H9 (cell line): ENCODE data around the gene BAG5. TPM values are rescaled to one million over a fixed set of nuclear protein-coding genes. Genes with fewer than 3 reads are reported as not detected.

ENCODE experiments used
- DNase-seq: peaks from one replicate; pipeline ENCODE4 v3.0.0-alpha.2; 2017
- H2AFZ ChIP-seq: one replicate; pipeline ENCODE4 v1.6.1; 2013; ENCODE audit warnings: mild to moderate bottlenecking, low read length, control low read depth, moderate library complexity
- H2AK5ac ChIP-seq: 2 replicates; pipeline ENCODE4 v1.6.1; 2013; ENCODE audit warnings: low read length, control low read depth, mixed read lengths; ENCODE audit not compliant: insufficient read length
- H2BK120ac ChIP-seq: one replicate; pipeline ENCODE4 v1.6.1; 2013; ENCODE audit warnings: low read depth, mild to moderate bottlenecking, low read length, control low read depth, inconsistent platforms; ENCODE audit not compliant: poor library complexity, severe bottlenecking
- H2BK12ac ChIP-seq: 2 replicates; pipeline ENCODE4 v1.6.1; 2013; ENCODE audit warnings: low read length, control low read depth, mixed read lengths, low read depth; ENCODE audit not compliant: insufficient read length
- H2BK15ac ChIP-seq: 2 replicates; pipeline ENCODE4 v1.6.1; 2013; ENCODE audit warnings: low read depth, low read length, control low read depth
- H2BK20ac ChIP-seq: one replicate; pipeline ENCODE4 v1.6.1; 2013; ENCODE audit warnings: low read depth, mild to moderate bottlenecking, low read length, control low read depth, inconsistent platforms; ENCODE audit not compliant: poor library complexity, severe bottlenecking
- H2BK5ac ChIP-seq: 2 replicates; pipeline ENCODE4 v1.6.1; 2013; ENCODE audit warnings: low read length, control low read depth, mixed read lengths; ENCODE audit not compliant: insufficient read length
- H3K14ac ChIP-seq: 2 replicates; pipeline ENCODE4 v1.6.1; 2013; ENCODE audit warnings: low read length, control low read depth; ENCODE audit not compliant: insufficient read depth
- H3K18ac ChIP-seq: 2 replicates; pipeline ENCODE4 v1.6.1; 2013; ENCODE audit warnings: low read depth, mild to moderate bottlenecking, mixed read lengths, low read length, control low read depth; ENCODE audit not compliant: insufficient read length
- H3K23ac ChIP-seq: 2 replicates; pipeline ENCODE4 v1.6.1; 2013; ENCODE audit warnings: low read length, control low read depth, mixed read lengths, low read depth; ENCODE audit not compliant: insufficient read length
- H3K23me2 ChIP-seq: 2 replicates; pipeline ENCODE4 v1.6.1; 2013; ENCODE audit warnings: low read depth, mild to moderate bottlenecking, mixed read lengths, low read length, control low read depth; ENCODE audit not compliant: insufficient read length, poor library complexity, severe bottlenecking
- H3K27ac ChIP-seq: 2 replicates; pipeline ENCODE4 v1.5.1; 2013; ENCODE audit warnings: low read length, control low read depth, mixed read lengths, low read depth; ENCODE audit not compliant: insufficient read length
- H3K27me3 ChIP-seq: 2 replicates; pipeline ENCODE4 v1.6.1; 2013; ENCODE audit warnings: low read length, control low read depth, inconsistent platforms; ENCODE audit not compliant: insufficient read depth
- H3K4ac ChIP-seq: 2 replicates; pipeline ENCODE4 v1.6.1; 2013; ENCODE audit warnings: low read depth, mild to moderate bottlenecking, control low read depth, inconsistent platforms, low read length, moderate library complexity
- H3K4me1 ChIP-seq: 2 replicates; pipeline ENCODE4 v1.6.1; 2013; ENCODE audit warnings: low read length, control low read depth, inconsistent platforms; ENCODE audit not compliant: insufficient read depth
- H3K4me2 ChIP-seq: 2 replicates; pipeline ENCODE4 v1.6.1; 2013; ENCODE audit warnings: low read length, control low read depth, mixed read lengths; ENCODE audit not compliant: insufficient read length, insufficient read depth
- H3K56ac ChIP-seq: 2 replicates; pipeline ENCODE4 v1.6.1; 2013; ENCODE audit warnings: low read depth, mild to moderate bottlenecking, mixed read lengths, low read length, control low read depth; ENCODE audit not compliant: insufficient read length
- H3K79me1 ChIP-seq: 2 replicates; pipeline ENCODE4 v1.6.1; 2013; ENCODE audit warnings: low read depth, mild to moderate bottlenecking, moderate library complexity, low read length, control low read depth, inconsistent platforms; ENCODE audit not compliant: insufficient read depth, poor library complexity, severe bottlenecking
- H3K79me2 ChIP-seq: 2 replicates; pipeline ENCODE4 v1.6.1; 2013; ENCODE audit warnings: low read length, control low read depth, inconsistent platforms; ENCODE audit not compliant: insufficient read depth
- H3K9ac ChIP-seq: 2 replicates; pipeline ENCODE4 v1.6.1; 2013; ENCODE audit warnings: low read length, control low read depth, mixed read lengths; ENCODE audit not compliant: insufficient read length; ENCODE audit errors: extremely low read depth
- H3K9me3 ChIP-seq: one replicate; pipeline ENCODE4 v1.6.1; 2013; ENCODE audit warnings: low read depth, low read length, inconsistent platforms; ENCODE audit not compliant: control insufficient read depth
- H3T11ph ChIP-seq: one replicate; pipeline ENCODE4 v1.6.1; 2013; ENCODE audit warnings: mild to moderate bottlenecking, low read length, control low read depth, inconsistent platforms
- H4K20me1 ChIP-seq: one replicate; pipeline ENCODE4 v1.6.1; 2013; ENCODE audit not compliant: control insufficient read depth, insufficient read length, insufficient read depth
- H4K5ac ChIP-seq: 2 replicates; pipeline ENCODE4 v1.6.1; 2013; ENCODE audit warnings: low read depth, mild to moderate bottlenecking, mixed read lengths, low read length, control low read depth; ENCODE audit not compliant: insufficient read length
- H4K8ac ChIP-seq: replicated peaks from 2 replicates; pipeline ENCODE4 v1.6.1; 2013; ENCODE audit warnings: low read length, control low read depth, mixed read lengths, low read depth; ENCODE audit not compliant: insufficient read length
- H4K91ac ChIP-seq: 2 replicates; pipeline ENCODE4 v1.6.1; 2013; ENCODE audit warnings: low read depth, mild to moderate bottlenecking, moderate library complexity, mixed read lengths, low read length, control low read depth; ENCODE audit not compliant: insufficient read length
- H3K27ac Mint-ChIP-seq, 3 experiments: 2 replicates in 2 of 3; 3 replicates in 1 of 3; pipeline ENCODE4 v1.8.0; 2020 to 2021; ENCODE audit warnings: mixed read lengths in 3 of 3, mild to moderate bottlenecking in 1 of 3, moderate library complexity in 1 of 3
- H3K27me3 Mint-ChIP-seq: 2 replicates; pipeline ENCODE4 v1.8.0; 2021; ENCODE audit warnings: low read depth, mild to moderate bottlenecking, moderate library complexity, mixed read lengths
- H3K36me3 Mint-ChIP-seq, 3 experiments: 2 replicates in 2 of 3; 3 replicates in 1 of 3; pipeline ENCODE4 v1.8.0; 2020 to 2021; ENCODE audit warnings: low read depth in 3 of 3, mixed read lengths in 3 of 3; ENCODE audit not compliant: insufficient read depth in 1 of 3
- H3K4me1 Mint-ChIP-seq, 2 experiments: 2 replicates each; pipeline ENCODE4 v1.8.0; 2020; ENCODE audit warnings: mixed read lengths in 2 of 2
- H3K4me3 Mint-ChIP-seq, 2 experiments: 2 replicates in 1 of 2; 3 replicates in 1 of 2; pipeline ENCODE4 v1.8.0; 2020 to 2021; ENCODE audit warnings: mild to moderate bottlenecking in 2 of 2, mixed read lengths in 2 of 2, moderate library complexity in 1 of 2
- H3K9me3 Mint-ChIP-seq, 2 experiments: 2 replicates in 1 of 2; 3 replicates in 1 of 2; pipeline ENCODE4 v1.8.0; 2020; ENCODE audit warnings: mild to moderate bottlenecking in 2 of 2, mixed read lengths in 2 of 2, moderate library complexity in 1 of 2
- WGBS: extraction: QIAGEN DNeasy Blood & Tissue Kit; methylation state at CpG from one replicate; pipeline ENCODE4 v1.1.7; 2013; ENCODE audit warnings: missing lambda C conversion rate, low lambda C conversion rate, mixed read lengths; ENCODE audit not compliant: insufficient read length; ENCODE audit errors: extremely low coverage; 5-methylcytosine and 5-hydroxymethylcytosine counted together
- total RNA-seq: library from RNA; stranded (reverse); gene quantifications from 2 replicates; pipeline ENCODE4 v1.2.1, GENCODE V29; 2021
- TF ChIP-seq, protein P1 (sequence below): fragments of 200-600 bp; sonication (generic); conservative IDR thresholded peaks from 3 replicates; pipeline ENCODE4 v1.8.0; 2021; ENCODE audit warnings: antibody characterized with exemption, mild to moderate bottlenecking

BAG5 gene
- total RNA-seq, 1 experiment from 2014 or later, result 38.0 TPM

DNA sequence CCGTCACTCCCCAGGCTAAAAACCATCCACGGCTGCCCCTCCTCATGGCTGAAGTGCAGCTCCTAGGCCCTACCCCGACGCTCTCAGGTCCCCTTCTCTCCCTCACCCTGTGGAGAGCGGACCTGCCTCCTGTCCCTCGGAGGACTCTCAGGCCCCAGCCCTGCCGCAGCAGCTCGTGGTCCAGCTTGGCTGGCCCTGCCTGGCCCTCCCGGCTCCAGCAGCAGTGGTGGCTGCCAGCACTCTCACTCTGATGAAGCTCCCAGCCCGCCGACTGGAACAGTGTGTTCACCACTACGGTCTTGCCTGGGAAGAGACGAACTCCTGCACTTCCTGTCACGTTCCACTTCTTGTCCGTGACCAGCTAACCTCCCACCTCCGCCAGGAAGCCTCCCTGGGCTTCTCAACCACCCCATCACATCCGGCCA is 11.1 kb downstream of the BAG5 start:
- peak overlapping the region in 2 of 3 experiments; percentile 64 to 86; a peak in 5 of 7 replicates for H3K27ac Mint-ChIP-seq
- no peaks in the 10 kb centered on the region for H3K9me3 Mint-ChIP-seq
- Histone ChIP-seq H2AFZ (no peak overlapping the region), H2BK20ac (no peak overlapping the region), H3K27ac (no peak overlapping the region), H3K4me2 (no peak overlapping the region), H2BK15ac (no peak overlapping the region), H4K5ac (no peak overlapping the region), H3K79me1 (no peaks in the 10 kb centered on the region), H3K14ac (no peak overlapping the region), H4K91ac (no peak overlapping the region), H4K20me1 (no peaks in the 10 kb centered on the region), H3K4ac (no peak overlapping the region), H3K56ac (no peak overlapping the region), H2AK5ac (no peak overlapping the region), H3K9ac (no peak overlapping the region), H3K9me3 (no peaks in the 10 kb centered on the region), H3K27me3 (no peaks in the 10 kb centered on the region), H3K4me1 (no peaks in the 10 kb centered on the region), H3K18ac (no peak overlapping the region), H3K79me2 (no peaks in the 10 kb centered on the region), H3T11ph (no peak overlapping the region), H3K23me2 (no peaks in the 10 kb centered on the region), H4K8ac (no peak overlapping the region), H3K23ac (no peak overlapping the region), H2BK5ac (no peak overlapping the region), H2BK12ac (no peak overlapping the region), H2BK120ac (no peak overlapping the region)
- TF ChIP-seq, protein P1, sequence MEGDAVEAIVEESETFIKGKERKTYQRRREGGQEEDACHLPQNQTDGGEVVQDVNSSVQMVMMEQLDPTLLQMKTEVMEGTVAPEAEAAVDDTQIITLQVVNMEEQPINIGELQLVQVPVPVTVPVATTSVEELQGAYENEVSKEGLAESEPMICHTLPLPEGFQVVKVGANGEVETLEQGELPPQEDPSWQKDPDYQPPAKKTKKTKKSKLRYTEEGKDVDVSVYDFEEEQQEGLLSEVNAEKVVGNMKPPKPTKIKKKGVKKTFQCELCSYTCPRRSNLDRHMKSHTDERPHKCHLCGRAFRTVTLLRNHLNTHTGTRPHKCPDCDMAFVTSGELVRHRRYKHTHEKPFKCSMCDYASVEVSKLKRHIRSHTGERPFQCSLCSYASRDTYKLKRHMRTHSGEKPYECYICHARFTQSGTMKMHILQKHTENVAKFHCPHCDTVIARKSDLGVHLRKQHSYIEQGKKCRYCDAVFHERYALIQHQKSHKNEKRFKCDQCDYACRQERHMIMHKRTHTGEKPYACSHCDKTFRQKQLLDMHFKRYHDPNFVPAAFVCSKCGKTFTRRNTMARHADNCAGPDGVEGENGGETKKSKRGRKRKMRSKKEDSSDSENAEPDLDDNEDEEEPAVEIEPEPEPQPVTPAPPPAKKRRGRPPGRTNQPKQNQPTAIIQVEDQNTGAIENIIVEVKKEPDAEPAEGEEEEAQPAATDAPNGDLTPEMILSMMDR, result no peak
- no peaks in the 10 kb centered on the region for H3K27me3 Mint-ChIP-seq
- peaks cover 0 to 3% (median 0%) of the 10 kb centered on the region in 3 experiments; a peak in 1 of 7 replicates for H3K36me3 Mint-ChIP-seq
- WGBS, result no CpG with 5 or more reads among the region's 17 CpGs
- no peak overlapping the region; a peak in 1 of 5 replicates for H3K4me3 Mint-ChIP-seq
- no peak for DNase-seq
- peaks cover 7 to 8% of the 10 kb centered on the region in 2 experiments for H3K4me1 Mint-ChIP-seq
